HL-60 (cell line): ENCODE data around the gene MYL2.

Experiments
- DNase-seq, 2 experiments: peaks; one replicate each; pipeline ENCODE4 v3.0.0-alpha.2; 2010 to 2020; ENCODE audit warnings: low read depth in 1 of 2, low spot score in 1 of 2
- H3K27ac ChIP-seq: fragments of 250-450 bp; sonication (Bioruptor Pico); replicated peaks from 2 replicates; pipeline ENCODE4 v1.5.1; 2020; ENCODE audit warnings: mild to moderate bottlenecking, moderate library complexity
- H3K27me3 ChIP-seq: fragments of 250-450 bp; sonication (Bioruptor Pico); 2 replicates; pipeline ENCODE4 v1.5.1; 2021; ENCODE audit warnings: mild to moderate bottlenecking, moderate library complexity; ENCODE audit not compliant: insufficient read depth, poor library complexity, severe bottlenecking
- H3K4me3 ChIP-seq: replicated peaks from 2 replicates; pipeline ENCODE4 v1.5.1; 2011; ENCODE audit warnings: mild to moderate bottlenecking, control low read depth, low read length; ENCODE audit not compliant: insufficient read depth
- CTCF ChIP-seq: IDR thresholded peaks from one replicate; pipeline ENCODE4 v1.5.1; 2011; ENCODE audit warnings: low read length, control low read depth, inconsistent platforms; ENCODE audit not compliant: insufficient read depth
- GABPA ChIP-seq: IDR thresholded peaks from 2 replicates; pipeline ENCODE4 v1.6.1; 2012; ENCODE audit warnings: low read depth
- POLR2AphosphoS5 ChIP-seq: IDR thresholded peaks from 2 replicates; pipeline ENCODE4 v1.6.1; 2012; ENCODE audit warnings: low read depth
- REST ChIP-seq: IDR thresholded peaks from 2 replicates; pipeline ENCODE4 v1.6.1; 2012; ENCODE audit warnings: low read depth; ENCODE audit not compliant: insufficient replicate concordance
- SPI1 ChIP-seq: IDR thresholded peaks from 2 replicates; pipeline ENCODE4 v1.6.1; 2012; ENCODE audit warnings: low read depth, mild to moderate bottlenecking, borderline replicate concordance

Gene MYL2

GRCh38 chr12:110893956-110894355 lies 26.4 kb downstream of the MYL2 start:
- DNase-seq, result no peak
- TF ChIP-seq REST (no peak), CTCF (no peak), SPI1 (no peak), POLR2AphosphoS5 (no peak), GABPA (no peak)
- no peak overlapping the region for H3K4me3 ChIP-seq
- H3K27me3 ChIP-seq, result no peaks in the 10 kb centered on the region
- H3K27ac ChIP-seq, result no peak overlapping the region

GRCh38 chr12:110889361-110889760 lies 31.0 kb downstream of the MYL2 start:
- no peak for DNase-seq
- Histone ChIP-seq H3K27me3 (no peaks in the 10 kb centered on the region), H3K4me3 (no peak overlapping the region), H3K27ac (no peak overlapping the region)
- TF ChIP-seq SPI1, result no peak
- no peak for TF ChIP-seq GABPA
- no peak for TF ChIP-seq REST
- no peak for TF ChIP-seq CTCF
- TF ChIP-seq POLR2AphosphoS5, result no peak

GRCh38 chr12:110888256-110888991 lies 32.0 kb downstream of the MYL2 start:
- DNase-seq, result no peak
- no peaks in the 10 kb centered on the region for H3K27me3 ChIP-seq
- no peak overlapping the region for H3K27ac ChIP-seq
- no peak overlapping the region for H3K4me3 ChIP-seq
- TF ChIP-seq GABPA, result no peak
- no peak for TF ChIP-seq REST
- TF ChIP-seq POLR2AphosphoS5, result no peak
- no peak for TF ChIP-seq CTCF
- no peak for TF ChIP-seq SPI1
